Epithelial cell of proximal tubule (primary cell): ENCODE data around the gene STXBP2. TPM values are rescaled to one million over a fixed set of nuclear protein-coding genes. Genes with fewer than 3 reads are reported as not detected.
A peak's percentile ranks its signal among the peaks of the same experiment; 100 is the strongest.

Source experiments
- DNase-seq: peaks from one replicate; pipeline ENCODE4 v3.0.0-alpha.2; 2011; ENCODE audit warnings: low read depth
- H3K4me3 ChIP-seq: 2 replicates; pipeline ENCODE4 v1.5.1; 2011; ENCODE audit warnings: low read depth, mild to moderate bottlenecking, low read length
- total RNA-seq: library from RNA; depleted of rRNA; stranded (reverse); fragments of >200 nt; gene quantifications from 2 replicates; pipeline ENCODE4 v1.2.3, GENCODE V29; 2015
- TF ChIP-seq, protein P1 (sequence below): conservative IDR thresholded peaks from 2 replicates; pipeline ENCODE4 v1.5.1; 2012; ENCODE audit warnings: low read depth, mild to moderate bottlenecking, low read length

The STXBP2 gene
- total RNA-seq, 1 donor from 2014 or later = 49.4 TPM

- no peak overlapping the region for H3K4me3 ChIP-seq
- TF ChIP-seq, protein P1, sequence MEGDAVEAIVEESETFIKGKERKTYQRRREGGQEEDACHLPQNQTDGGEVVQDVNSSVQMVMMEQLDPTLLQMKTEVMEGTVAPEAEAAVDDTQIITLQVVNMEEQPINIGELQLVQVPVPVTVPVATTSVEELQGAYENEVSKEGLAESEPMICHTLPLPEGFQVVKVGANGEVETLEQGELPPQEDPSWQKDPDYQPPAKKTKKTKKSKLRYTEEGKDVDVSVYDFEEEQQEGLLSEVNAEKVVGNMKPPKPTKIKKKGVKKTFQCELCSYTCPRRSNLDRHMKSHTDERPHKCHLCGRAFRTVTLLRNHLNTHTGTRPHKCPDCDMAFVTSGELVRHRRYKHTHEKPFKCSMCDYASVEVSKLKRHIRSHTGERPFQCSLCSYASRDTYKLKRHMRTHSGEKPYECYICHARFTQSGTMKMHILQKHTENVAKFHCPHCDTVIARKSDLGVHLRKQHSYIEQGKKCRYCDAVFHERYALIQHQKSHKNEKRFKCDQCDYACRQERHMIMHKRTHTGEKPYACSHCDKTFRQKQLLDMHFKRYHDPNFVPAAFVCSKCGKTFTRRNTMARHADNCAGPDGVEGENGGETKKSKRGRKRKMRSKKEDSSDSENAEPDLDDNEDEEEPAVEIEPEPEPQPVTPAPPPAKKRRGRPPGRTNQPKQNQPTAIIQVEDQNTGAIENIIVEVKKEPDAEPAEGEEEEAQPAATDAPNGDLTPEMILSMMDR = no peak
- DNase-seq = no peak
Measured at GRCh38 chr19:7647156-7647555, 10.2 kb downstream of the STXBP2 start.

GRCh38 chr19:7648265-7649014, 11.5 kb downstream of the STXBP2 start:
- H3K4me3 ChIP-seq = no peak overlapping the region
- no peak for DNase-seq
- TF ChIP-seq, protein P1 = no peak

DNA sequence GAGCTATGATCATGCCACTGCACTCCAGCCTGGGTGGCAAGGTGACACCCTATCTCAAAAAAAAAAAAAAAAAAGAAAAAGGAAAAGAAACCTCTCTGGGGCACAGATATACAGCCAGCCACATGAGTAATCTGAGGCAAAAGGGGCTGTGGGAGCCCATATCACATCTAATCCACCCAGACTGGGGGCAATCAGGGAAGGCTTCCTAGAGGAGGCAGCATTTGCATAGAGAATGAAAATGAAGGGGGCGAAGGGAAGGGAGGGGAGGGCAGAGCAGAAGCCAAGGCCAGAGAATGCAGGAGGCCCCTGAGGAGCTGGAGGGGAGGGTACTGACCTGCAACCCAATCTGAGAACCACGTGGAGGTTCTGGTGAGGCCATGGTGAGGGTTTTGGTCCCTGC, 13.2 kb downstream of the STXBP2 start:
- no peak overlapping the region for H3K4me3 ChIP-seq
- TF ChIP-seq, protein P1 = no peak
- no peak for DNase-seq

- peak overlapping the region; percentile 38 for H3K4me3 ChIP-seq
- TF ChIP-seq, protein P1 = peak; percentile 96
- DNase-seq = no peak
Measured at GRCh38 chr19:7652061-7652641, 15.2 kb downstream of the STXBP2 start.

DNA sequence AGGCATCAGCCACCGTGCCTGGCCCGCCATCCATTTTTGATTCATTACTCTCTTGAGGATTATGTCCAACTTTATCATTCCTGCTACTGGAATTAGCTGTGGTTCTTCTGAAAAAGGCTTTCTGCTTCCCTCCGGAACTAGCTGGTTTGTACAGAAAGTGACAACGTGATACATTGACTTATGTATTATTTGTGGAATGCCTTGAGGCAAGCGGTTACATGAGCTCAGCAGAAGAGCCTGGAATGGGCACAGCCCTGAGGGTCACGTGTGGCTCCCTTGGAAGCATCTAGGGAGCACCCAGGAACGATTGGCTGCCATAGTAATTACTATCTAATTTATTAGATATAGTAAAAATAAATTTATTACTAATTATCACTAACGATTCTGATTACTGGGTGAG, 17.5 kb downstream of the STXBP2 start:
- DNase-seq = no peak
- TF ChIP-seq, protein P1 = no peak
- H3K4me3 ChIP-seq = no peak overlapping the region

DNA sequence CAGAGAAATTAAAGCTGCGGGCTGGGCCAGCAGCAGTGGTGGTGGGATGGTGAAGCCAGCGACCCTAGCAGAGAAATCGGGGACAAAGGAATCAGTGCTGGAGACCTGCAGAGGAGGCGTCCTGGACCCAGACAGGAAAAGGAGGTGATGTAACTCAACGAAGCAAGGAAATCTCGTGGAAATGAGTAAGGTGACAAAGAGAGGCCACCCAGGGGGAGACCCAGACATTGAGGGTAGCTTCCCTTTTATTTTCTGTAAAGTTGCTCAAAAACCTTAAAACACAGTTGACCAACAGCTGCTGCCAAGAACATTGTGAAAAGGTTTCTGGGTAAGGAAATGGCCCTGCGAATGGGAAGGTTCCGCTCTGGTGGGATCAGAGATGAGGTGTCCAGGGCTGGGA, 18.7 kb downstream of the STXBP2 start:
- H3K4me3 ChIP-seq = no peak overlapping the region
- TF ChIP-seq, protein P1 = no peak
- DNase-seq = no peak
